ENCODE measurements around the gene MMP7. TPM values are rescaled to one million over a fixed set of nuclear protein-coding genes. Genes with fewer than 3 reads are reported as not detected.

The MMP7 gene
- total RNA-seq, 1 donor from 2014 or later: not detected

DNA sequence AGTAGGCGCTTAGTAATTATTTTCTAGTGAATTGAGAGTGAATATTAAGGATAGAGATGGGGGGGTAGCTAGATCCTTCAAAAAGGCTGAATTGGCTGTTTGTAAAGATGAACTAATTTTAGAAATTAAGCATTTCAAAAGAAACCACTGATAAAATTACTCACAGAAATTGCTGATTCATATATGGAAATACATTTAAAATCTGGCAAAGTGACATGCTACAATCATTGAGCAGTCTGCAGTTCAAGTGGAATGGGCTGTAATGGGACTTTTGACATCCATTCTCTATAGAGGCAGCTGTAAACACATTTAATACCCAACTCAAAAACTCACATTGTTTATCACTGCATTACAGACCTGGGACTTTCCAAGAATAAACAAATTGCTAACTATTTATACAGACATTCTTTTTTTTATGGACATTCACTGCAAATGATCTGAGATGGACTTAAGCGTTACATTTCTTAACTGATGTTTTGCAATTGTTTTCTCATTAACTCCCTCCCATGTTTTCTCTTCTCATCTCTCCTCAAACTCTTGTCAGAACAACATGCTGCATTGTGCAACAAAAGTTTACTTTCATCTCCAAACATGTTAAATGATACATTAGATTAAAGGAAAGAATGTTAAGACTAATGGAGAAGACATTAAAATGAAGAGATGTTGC lies 42.1 kb upstream of the MMP7 start:
- TF ChIP-seq, protein P1, sequence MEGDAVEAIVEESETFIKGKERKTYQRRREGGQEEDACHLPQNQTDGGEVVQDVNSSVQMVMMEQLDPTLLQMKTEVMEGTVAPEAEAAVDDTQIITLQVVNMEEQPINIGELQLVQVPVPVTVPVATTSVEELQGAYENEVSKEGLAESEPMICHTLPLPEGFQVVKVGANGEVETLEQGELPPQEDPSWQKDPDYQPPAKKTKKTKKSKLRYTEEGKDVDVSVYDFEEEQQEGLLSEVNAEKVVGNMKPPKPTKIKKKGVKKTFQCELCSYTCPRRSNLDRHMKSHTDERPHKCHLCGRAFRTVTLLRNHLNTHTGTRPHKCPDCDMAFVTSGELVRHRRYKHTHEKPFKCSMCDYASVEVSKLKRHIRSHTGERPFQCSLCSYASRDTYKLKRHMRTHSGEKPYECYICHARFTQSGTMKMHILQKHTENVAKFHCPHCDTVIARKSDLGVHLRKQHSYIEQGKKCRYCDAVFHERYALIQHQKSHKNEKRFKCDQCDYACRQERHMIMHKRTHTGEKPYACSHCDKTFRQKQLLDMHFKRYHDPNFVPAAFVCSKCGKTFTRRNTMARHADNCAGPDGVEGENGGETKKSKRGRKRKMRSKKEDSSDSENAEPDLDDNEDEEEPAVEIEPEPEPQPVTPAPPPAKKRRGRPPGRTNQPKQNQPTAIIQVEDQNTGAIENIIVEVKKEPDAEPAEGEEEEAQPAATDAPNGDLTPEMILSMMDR (IDR thresholded peaks at IDR 0.05; ENCODE audit: unreplicated experiment): no peak
- Mint-ChIP-seq H3K4me3 (no peak overlapping the region), H3K27me3 (ENCODE audit: low read depth) (no peaks in the 10 kb centered on the region), H3K9me3 (peaks cover 21% of the 10 kb centered on the region), H3K4me1 (no peaks in the 10 kb centered on the region), H3K27ac (no peak overlapping the region), H3K36me3 (peaks cover 2% of the 10 kb centered on the region)
- DNase-seq (ENCODE audit: low spot score in 2 of 2, unreplicated experiment in 2 of 2): no peak

DNA sequence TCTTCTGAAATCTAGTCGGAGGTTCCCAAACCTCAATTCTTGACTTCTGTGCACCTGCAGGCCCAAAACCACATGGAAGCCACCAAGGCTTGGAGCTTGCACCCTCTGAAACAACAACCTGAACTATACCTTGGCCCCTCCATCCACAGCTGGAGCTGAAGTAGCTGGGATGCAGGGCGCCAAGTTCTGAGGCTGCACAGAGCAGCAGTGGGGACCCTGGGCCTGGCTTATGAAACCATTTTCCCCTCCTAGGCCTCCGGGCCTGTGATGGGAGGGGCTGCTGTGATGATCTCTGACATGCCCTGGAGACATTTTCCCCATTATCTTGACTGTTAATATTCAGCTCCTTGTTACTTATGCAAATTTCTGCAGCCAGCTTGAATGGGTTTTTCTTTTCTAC lies 38.3 kb upstream of the MMP7 start:
- Mint-ChIP-seq H3K36me3 (peaks cover 2% of the 10 kb centered on the region), H3K27ac (no peak overlapping the region), H3K4me1 (no peaks in the 10 kb centered on the region), H3K9me3 (peaks cover 33% of the 10 kb centered on the region), H3K4me3 (no peak overlapping the region), H3K27me3 (ENCODE audit: low read depth) (no peaks in the 10 kb centered on the region)
- DNase-seq (ENCODE audit: low spot score in 2 of 2, unreplicated experiment in 2 of 2): no peak
- TF ChIP-seq, protein P1 (IDR thresholded peaks at IDR 0.05; ENCODE audit: unreplicated experiment): no peak

DNA sequence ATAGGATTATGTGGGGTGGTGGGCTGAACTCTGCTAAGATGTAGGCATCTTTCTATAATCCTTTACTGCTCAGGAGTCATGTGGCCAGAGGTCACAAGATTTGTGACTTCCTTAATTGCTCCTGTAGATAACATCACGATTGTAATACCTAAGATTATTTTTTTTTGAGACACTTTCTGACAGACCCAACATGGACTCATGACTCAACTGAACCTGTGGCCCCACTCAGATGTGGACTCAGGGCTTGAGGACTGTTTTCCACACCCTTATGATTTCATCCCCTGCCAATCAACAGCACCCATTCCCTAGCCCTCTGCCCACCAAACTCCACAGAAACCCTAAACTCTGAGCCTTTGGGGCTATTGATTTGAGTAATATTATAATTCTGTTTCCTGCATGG lies 35.6 kb upstream of the MMP7 start:
- peaks cover 29% of the 10 kb centered on the region for H3K9me3 Mint-ChIP-seq
- no peak overlapping the region for H3K27ac Mint-ChIP-seq
- TF ChIP-seq, protein P1 (IDR thresholded peaks at IDR 0.05; ENCODE audit: unreplicated experiment): no peak
- no peak for DNase-seq (ENCODE audit: low spot score in 2 of 2, unreplicated experiment in 2 of 2)
- no peaks in the 10 kb centered on the region for H3K4me1 Mint-ChIP-seq
- no peaks in the 10 kb centered on the region for H3K27me3 Mint-ChIP-seq (ENCODE audit: low read depth)
- no peak overlapping the region for H3K4me3 Mint-ChIP-seq
- H3K36me3 Mint-ChIP-seq: peaks cover 2% of the 10 kb centered on the region

DNA sequence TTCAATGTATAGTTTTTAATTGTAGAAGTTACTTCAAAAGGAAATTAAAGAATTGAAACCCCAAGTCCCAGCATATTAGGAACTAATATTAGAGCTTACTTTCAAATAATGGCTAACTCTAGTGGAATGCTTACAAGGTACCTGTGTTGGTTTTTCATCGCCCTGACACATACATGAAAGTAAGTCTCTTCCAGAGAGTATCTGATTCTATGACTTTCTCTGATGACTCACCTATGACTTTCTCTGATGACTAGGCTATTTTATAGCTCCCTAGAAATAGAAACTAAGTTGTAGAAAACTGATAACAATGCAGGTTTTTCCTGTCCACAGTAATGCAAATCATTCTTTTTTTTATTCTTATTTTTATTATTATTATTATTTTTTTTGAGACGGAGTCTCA lies 33.6 kb upstream of the MMP7 start:
- Mint-ChIP-seq H3K9me3 (peaks cover 22% of the 10 kb centered on the region), H3K4me3 (no peak overlapping the region), H3K36me3 (no peaks in the 10 kb centered on the region), H3K27me3 (ENCODE audit: low read depth) (no peaks in the 10 kb centered on the region), H3K27ac (no peak overlapping the region), H3K4me1 (no peaks in the 10 kb centered on the region)
- DNase-seq (ENCODE audit: low spot score in 2 of 2, unreplicated experiment in 2 of 2): no peak
- TF ChIP-seq, protein P1 (IDR thresholded peaks at IDR 0.05; ENCODE audit: unreplicated experiment): no peak

DNA sequence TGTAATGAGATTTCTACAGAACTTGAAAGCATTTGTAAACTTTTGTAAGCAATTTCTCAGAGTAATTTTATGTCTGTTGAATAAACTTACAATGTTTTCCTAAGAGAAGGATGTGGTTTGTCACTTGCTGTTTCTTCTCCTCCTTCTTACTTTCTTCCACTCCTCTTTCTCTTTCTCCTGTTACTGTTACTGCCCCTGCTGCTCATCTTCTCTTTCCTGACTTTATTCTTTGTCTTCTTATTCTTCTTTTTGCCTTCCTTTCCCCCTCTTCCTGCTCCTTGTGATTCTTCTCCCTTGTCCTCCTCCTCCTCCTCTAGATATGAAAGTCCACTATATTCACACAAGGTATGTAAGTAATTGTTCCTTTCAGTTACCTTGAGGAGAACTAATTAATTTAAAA lies 31.1 kb upstream of the MMP7 start:
- no peaks in the 10 kb centered on the region for H3K4me1 Mint-ChIP-seq
- no peak for DNase-seq (ENCODE audit: low spot score in 2 of 2, unreplicated experiment in 2 of 2)
- no peak overlapping the region for H3K27ac Mint-ChIP-seq
- peaks cover 5% of the 10 kb centered on the region for H3K9me3 Mint-ChIP-seq
- no peaks in the 10 kb centered on the region for H3K36me3 Mint-ChIP-seq
- TF ChIP-seq, protein P1 (IDR thresholded peaks at IDR 0.05; ENCODE audit: unreplicated experiment): no peak
- no peak overlapping the region for H3K4me3 Mint-ChIP-seq
- no peaks in the 10 kb centered on the region for H3K27me3 Mint-ChIP-seq (ENCODE audit: low read depth)

Data from mesothelial cell of epicardium (in vitro differentiated cells).